GM23248 (cell line): ENCODE measurements around the gene RBM45.

Experiments
- EZH2 ChIP-seq: fragments of 200-600 bp; sonication (generic); IDR thresholded peaks from 2 replicates; pipeline ENCODE4 v1.6.1; 2018; ENCODE audit warnings: antibody characterized with exemption, mild to moderate bottlenecking; ENCODE audit not compliant: insufficient read depth, poor library complexity, severe bottlenecking
- EZH2phosphoT487 ChIP-seq: fragments of 200-600 bp; sonication (generic); IDR thresholded peaks from 2 replicates; pipeline ENCODE4 v1.6.1; 2018; ENCODE audit warnings: antibody characterized with exemption, moderate library complexity, mild to moderate bottlenecking, low read depth; ENCODE audit not compliant: insufficient read depth

DNA sequence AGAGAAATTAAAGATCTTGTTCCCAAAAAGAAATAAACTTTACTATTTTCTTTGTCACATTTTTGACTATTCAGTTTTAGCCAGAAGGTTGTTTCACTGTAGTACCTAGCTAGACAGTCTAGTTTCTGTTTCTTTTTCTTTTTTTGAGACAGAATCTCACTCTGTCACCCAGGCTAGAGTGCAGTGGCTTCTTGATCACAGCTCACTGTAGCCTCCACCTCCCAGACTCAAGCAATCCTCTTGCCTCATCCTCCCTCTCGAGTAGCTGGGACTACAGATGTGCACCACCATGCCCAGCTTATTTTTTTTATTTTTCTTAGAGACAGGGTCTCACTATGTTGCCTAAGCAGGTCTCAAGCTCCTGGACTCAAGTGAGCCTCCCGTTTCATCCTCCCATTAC lies 2.2 kb downstream of the RBM45 start:
- TF ChIP-seq EZH2 (no peak), EZH2phosphoT487 (no peak)
